DND-41 (cell line): ENCODE measurements around the gene CRIP1.

Experiments
- ATAC-seq: fragments of 200-7000 bp; cut with Tn5 transposase; 3 replicates; pipeline ENCODE4 v1.9.1; 2021; ENCODE audit warnings: low read depth; ENCODE audit not compliant: insufficient read depth
- DNase-seq: peaks from one replicate; pipeline ENCODE4 v3.0.0-alpha.2; 2020
- H2AFZ ChIP-seq: 2 replicates; pipeline ENCODE4 v1.6.0; 2012; ENCODE audit warnings: low read depth, low read length
- H3K27ac ChIP-seq: 2 replicates; pipeline ENCODE4 v1.5.1; 2012; ENCODE audit warnings: low read length, inconsistent platforms
- H3K27me3 ChIP-seq: fragments of 200-600 bp; sonication (generic); 2 replicates; pipeline ENCODE4 v1.6.0; 2012; ENCODE audit warnings: low read length, mild to moderate bottlenecking, inconsistent platforms; ENCODE audit not compliant: insufficient read depth, poor library complexity
- H3K36me3 ChIP-seq: 2 replicates; pipeline ENCODE4 v1.5.1; 2012; ENCODE audit warnings: low read length, inconsistent platforms; ENCODE audit not compliant: insufficient read depth
- H3K4me1 ChIP-seq: 2 replicates; pipeline ENCODE4 v1.5.1; 2012; ENCODE audit warnings: mild to moderate bottlenecking, low read length; ENCODE audit not compliant: insufficient read depth
- H3K4me2 ChIP-seq: 2 replicates; pipeline ENCODE4 v1.6.0; 2012; ENCODE audit warnings: mild to moderate bottlenecking, moderate library complexity, low read length, inconsistent platforms; ENCODE audit not compliant: insufficient read depth
- H3K4me3 ChIP-seq, 2 experiments: fragments of 200-600 bp in 1 of 2; shearing (Covaris generic) in 1 of 2; 2 replicates each; pipeline ENCODE4 v1.5.1; 2012 to 2016; ENCODE audit warnings: inconsistent platforms in 2 of 2, low read length in 2 of 2, mild to moderate bottlenecking in 2 of 2, low read depth in 1 of 2, moderate library complexity in 1 of 2
- H3K79me2 ChIP-seq: 2 replicates; pipeline ENCODE4 v1.6.0; 2012; ENCODE audit warnings: low read length, inconsistent platforms; ENCODE audit not compliant: insufficient read depth
- H3K9ac ChIP-seq: 2 replicates; pipeline ENCODE4 v1.6.0; 2012; ENCODE audit warnings: low read depth, mild to moderate bottlenecking, inconsistent platforms, low read length, moderate library complexity
- H3K9me3 ChIP-seq: 2 replicates; pipeline ENCODE4 v1.5.1; 2012; ENCODE audit warnings: low read length, moderate library complexity, mild to moderate bottlenecking, inconsistent platforms; ENCODE audit not compliant: insufficient read depth, severe bottlenecking
- H4K20me1 ChIP-seq: 2 replicates; pipeline ENCODE4 v1.6.0; 2012; ENCODE audit warnings: low read length; ENCODE audit not compliant: insufficient read depth
- EZH2 ChIP-seq: IDR thresholded peaks from 3 replicates; pipeline ENCODE4 v1.6.1; 2012; ENCODE audit warnings: borderline replicate concordance, low read depth, mild to moderate bottlenecking, moderate library complexity, low read length, inconsistent platforms; ENCODE audit not compliant: severe bottlenecking
- TF ChIP-seq, protein P1 (sequence below): IDR thresholded peaks from 2 replicates; pipeline ENCODE4 v1.5.1; 2012; ENCODE audit warnings: borderline replicate concordance, low read length, moderate library complexity, mild to moderate bottlenecking; ENCODE audit not compliant: poor library complexity, severe bottlenecking; ENCODE audit errors: extremely low read depth

Gene CRIP1

DNA sequence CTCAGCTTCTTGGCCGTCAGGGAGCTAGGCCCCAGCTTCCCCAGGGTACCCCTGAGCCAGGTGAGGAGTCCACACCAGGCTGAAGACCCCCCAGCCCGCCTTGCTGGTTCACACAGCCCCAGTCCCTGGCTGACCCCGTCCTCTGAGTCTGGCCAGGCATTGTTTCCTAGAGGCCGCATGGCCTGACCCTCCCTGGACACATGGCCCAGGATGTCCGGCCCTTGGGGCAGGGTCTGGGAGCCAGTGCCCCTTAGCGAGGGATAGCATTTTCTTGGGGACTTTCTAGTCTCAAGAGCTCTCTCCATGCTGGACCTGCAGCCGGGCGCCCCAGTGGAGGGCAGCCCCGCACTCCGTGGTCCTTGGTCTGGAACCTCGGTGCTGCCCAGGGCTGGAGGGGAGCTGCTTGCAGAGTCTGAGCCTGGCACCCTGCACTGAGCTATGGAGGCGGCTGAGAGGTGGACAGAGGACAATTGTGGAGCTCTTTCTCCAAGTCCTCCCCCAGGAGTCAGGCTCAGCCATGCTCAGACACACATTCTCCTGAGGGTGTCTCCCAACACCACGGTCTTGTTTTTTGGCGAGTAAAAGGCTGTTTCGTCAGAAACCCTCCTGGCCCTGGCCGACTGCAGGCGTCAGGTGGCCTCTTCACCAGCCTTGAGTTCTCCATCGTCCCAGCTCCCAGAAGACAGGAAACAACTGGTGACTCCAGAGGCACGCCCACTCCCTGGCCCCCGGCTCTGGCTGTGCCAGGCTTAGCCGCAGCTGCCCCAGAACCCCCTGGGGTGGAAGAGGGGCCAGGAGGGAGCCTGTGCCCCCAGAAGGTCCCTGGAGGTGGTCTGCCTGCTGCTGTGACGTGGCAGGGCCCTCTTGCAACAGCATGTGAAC is 29.7 kb upstream of the CRIP1 start:
- ATAC-seq (no peak), DNase-seq (no peak)
- peaks cover 35% of the 10 kb centered on the region for H4K20me1 ChIP-seq
- H3K79me2 ChIP-seq = peaks cover 14% of the 10 kb centered on the region; the same call in 1 of the 2 replicates
- no peak overlapping the region for H3K9ac ChIP-seq
- H2AFZ ChIP-seq = no peak overlapping the region
- H3K36me3 ChIP-seq = peaks cover 81% of the 10 kb centered on the region
- no peak for TF ChIP-seq EZH2
- TF ChIP-seq, protein P1, sequence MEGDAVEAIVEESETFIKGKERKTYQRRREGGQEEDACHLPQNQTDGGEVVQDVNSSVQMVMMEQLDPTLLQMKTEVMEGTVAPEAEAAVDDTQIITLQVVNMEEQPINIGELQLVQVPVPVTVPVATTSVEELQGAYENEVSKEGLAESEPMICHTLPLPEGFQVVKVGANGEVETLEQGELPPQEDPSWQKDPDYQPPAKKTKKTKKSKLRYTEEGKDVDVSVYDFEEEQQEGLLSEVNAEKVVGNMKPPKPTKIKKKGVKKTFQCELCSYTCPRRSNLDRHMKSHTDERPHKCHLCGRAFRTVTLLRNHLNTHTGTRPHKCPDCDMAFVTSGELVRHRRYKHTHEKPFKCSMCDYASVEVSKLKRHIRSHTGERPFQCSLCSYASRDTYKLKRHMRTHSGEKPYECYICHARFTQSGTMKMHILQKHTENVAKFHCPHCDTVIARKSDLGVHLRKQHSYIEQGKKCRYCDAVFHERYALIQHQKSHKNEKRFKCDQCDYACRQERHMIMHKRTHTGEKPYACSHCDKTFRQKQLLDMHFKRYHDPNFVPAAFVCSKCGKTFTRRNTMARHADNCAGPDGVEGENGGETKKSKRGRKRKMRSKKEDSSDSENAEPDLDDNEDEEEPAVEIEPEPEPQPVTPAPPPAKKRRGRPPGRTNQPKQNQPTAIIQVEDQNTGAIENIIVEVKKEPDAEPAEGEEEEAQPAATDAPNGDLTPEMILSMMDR = no peak
- H3K9me3 ChIP-seq = no peaks in the 10 kb centered on the region
- no peak overlapping the region for H3K4me3 ChIP-seq
- H3K27me3 ChIP-seq = no peaks in the 10 kb centered on the region
- no peak overlapping the region for H3K4me2 ChIP-seq
- H3K27ac ChIP-seq = no peak overlapping the region
- H3K4me1 ChIP-seq = no peaks in the 10 kb centered on the region

DNA sequence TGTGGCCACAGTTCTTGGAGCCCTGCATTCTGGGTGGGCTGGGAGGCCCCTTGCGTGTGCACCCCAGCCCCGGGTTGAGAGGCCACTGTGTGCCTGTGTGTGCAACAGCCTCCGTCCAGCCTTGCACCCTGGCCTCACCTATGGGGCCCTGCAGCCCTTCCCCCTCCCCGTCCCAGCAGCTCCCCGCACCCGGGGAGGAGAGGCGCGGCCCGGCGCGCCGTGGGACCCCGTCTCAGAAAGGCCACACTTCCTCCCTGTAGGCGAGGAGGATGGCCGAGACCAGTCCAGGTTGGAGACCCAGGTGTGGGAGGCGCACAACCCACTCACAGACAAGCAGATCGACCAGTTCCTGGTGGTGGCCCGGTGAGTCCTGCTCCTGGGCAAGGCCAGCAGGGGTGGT is 28.7 kb upstream of the CRIP1 start:
- no peak overlapping the region for H3K4me3 ChIP-seq
- no peak for TF ChIP-seq EZH2
- TF ChIP-seq, protein P1 = no peak
- no peaks in the 10 kb centered on the region for H3K27me3 ChIP-seq
- DNase-seq (no peak), ATAC-seq (no peak)
- peaks cover 14% of the 10 kb centered on the region; the same call in 1 of the 2 replicates for H3K79me2 ChIP-seq
- H2AFZ ChIP-seq = no peak overlapping the region
- peaks cover 38% of the 10 kb centered on the region for H4K20me1 ChIP-seq
- no peak overlapping the region for H3K9ac ChIP-seq
- H3K36me3 ChIP-seq = peaks cover 75% of the 10 kb centered on the region
- no peaks in the 10 kb centered on the region for H3K4me1 ChIP-seq
- H3K27ac ChIP-seq = no peak overlapping the region
- H3K4me2 ChIP-seq = no peak overlapping the region
- H3K9me3 ChIP-seq = no peaks in the 10 kb centered on the region

DNA sequence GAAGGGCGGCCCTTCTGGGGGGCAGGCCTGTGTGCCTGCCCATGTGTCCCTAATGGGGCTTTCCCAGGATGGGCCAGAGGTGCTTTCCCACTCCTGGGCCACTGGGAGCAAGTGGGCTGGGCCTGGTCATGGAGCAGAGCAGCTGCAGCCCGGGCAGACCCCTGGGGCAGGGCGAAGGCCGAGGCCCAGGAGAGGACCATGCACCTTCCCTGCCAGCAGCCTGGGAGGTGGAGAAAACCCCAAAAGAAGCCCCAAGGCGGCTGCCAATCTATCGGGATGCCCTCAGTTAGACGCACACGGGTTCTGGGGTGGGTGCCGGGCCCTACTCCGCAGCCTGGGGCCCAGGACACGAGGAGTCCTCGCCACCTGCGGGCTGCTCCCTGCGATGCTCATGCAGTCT is 28.1 kb upstream of the CRIP1 start:
- no peak overlapping the region for H3K9ac ChIP-seq
- no peaks in the 10 kb centered on the region for H3K27me3 ChIP-seq
- H3K36me3 ChIP-seq = peaks cover 77% of the 10 kb centered on the region
- H4K20me1 ChIP-seq = peaks cover 38% of the 10 kb centered on the region
- H3K79me2 ChIP-seq = peaks cover 14% of the 10 kb centered on the region; the same call in 1 of the 2 replicates
- H3K4me3 ChIP-seq = no peak overlapping the region
- no peak overlapping the region for H2AFZ ChIP-seq
- ATAC-seq = no peak
- H3K27ac ChIP-seq = no peak overlapping the region
- H3K4me1 ChIP-seq = no peaks in the 10 kb centered on the region
- no peak for DNase-seq
- TF ChIP-seq EZH2 = no peak
- TF ChIP-seq, protein P1 = no peak
- H3K4me2 ChIP-seq = no peak overlapping the region
- no peaks in the 10 kb centered on the region for H3K9me3 ChIP-seq
